Measurements from ENCODE around the gene TTC12. TPM values are rescaled to one million over a fixed set of nuclear protein-coding genes. Genes with fewer than 3 reads are reported as not detected.

Gene TTC12
- total and polyA plus RNA-seq, 2 donors from 2014 or later, result 16.7 to 34.4 TPM

DNA sequence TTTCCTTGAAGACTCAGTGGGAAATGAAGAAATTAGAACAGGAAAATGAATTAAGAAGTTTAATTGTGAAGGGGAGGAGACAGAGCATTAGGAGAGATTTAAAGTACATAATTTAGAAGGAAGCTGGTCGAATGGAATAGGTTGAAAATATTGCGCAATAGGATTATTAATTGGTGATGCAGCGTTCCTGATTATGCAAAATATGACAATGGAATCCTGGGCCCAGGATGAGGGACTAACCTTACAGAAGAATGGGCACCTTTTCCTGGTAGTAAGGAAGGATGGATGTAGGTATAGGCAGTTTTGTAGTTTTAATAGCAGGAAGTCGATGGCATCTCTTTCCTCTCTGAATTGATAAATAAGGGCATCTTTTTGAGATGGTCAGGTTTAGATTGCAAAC lies 7.8 kb downstream of the TTC12 start:
- FAIRE-seq (no peak), DNase-seq (no peak)
- H3K4me3 ChIP-seq (ENCODE audit: low read length in 3 of 3), result no peak overlapping the region
- TF ChIP-seq, protein P1, sequence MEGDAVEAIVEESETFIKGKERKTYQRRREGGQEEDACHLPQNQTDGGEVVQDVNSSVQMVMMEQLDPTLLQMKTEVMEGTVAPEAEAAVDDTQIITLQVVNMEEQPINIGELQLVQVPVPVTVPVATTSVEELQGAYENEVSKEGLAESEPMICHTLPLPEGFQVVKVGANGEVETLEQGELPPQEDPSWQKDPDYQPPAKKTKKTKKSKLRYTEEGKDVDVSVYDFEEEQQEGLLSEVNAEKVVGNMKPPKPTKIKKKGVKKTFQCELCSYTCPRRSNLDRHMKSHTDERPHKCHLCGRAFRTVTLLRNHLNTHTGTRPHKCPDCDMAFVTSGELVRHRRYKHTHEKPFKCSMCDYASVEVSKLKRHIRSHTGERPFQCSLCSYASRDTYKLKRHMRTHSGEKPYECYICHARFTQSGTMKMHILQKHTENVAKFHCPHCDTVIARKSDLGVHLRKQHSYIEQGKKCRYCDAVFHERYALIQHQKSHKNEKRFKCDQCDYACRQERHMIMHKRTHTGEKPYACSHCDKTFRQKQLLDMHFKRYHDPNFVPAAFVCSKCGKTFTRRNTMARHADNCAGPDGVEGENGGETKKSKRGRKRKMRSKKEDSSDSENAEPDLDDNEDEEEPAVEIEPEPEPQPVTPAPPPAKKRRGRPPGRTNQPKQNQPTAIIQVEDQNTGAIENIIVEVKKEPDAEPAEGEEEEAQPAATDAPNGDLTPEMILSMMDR (IDR thresholded peaks at IDR 0.05; ENCODE audit: borderline replicate concordance, extremely low read depth, insufficient read depth), result no peak
- peaks cover 0 to 11% (median 9%) of the 10 kb centered on the region in 3 donors for H3K36me3 ChIP-seq (ENCODE audit: control insufficient read depth in 2 of 3, insufficient read depth in 3 of 3, low read length in 3 of 3)
- no peaks in the 10 kb centered on the region for H3K4me1 ChIP-seq (ENCODE audit: control insufficient read depth in 2 of 3, insufficient read depth in 2 of 3, low read depth in 1 of 3, low read length in 3 of 3)
- intact Hi-C loops (cut with DNase I), result no loop called here
- no peak overlapping the region for H3K9ac ChIP-seq (ENCODE audit: low read length in 3 of 3)
- peaks cover 0 to 2% (median 0%) of the 10 kb centered on the region in 3 donors for H3K9me3 ChIP-seq (ENCODE audit: control insufficient read depth in 2 of 3, insufficient read depth in 1 of 3, low read length in 3 of 3)
- H3K27me3 ChIP-seq (ENCODE audit: control insufficient read depth, insufficient read depth, low read length), result no peaks in the 10 kb centered on the region
- H3K27ac ChIP-seq (ENCODE audit: low read depth in 2 of 2, low read length in 2 of 2), result no peak overlapping the region

GRCh38 chr11:113324250-113324649 lies 9.9 kb downstream of the TTC12 start:
- no peaks in the 10 kb centered on the region for H3K27me3 ChIP-seq (ENCODE audit: control insufficient read depth, insufficient read depth, low read length)
- no peak for FAIRE-seq
- no peak overlapping the region for H3K27ac ChIP-seq (ENCODE audit: low read depth in 2 of 2, low read length in 2 of 2)
- no peak for DNase-seq
- peaks cover 0 to 2% (median 0%) of the 10 kb centered on the region in 3 donors for H3K9me3 ChIP-seq (ENCODE audit: control insufficient read depth in 2 of 3, insufficient read depth in 1 of 3, low read length in 3 of 3)
- intact Hi-C loops (cut with DNase I), result no loop called here
- TF ChIP-seq, protein P1 (IDR thresholded peaks at IDR 0.05; ENCODE audit: borderline replicate concordance, extremely low read depth, insufficient read depth), result no peak
- peaks cover 0 to 20% (median 11%) of the 10 kb centered on the region in 3 donors for H3K36me3 ChIP-seq (ENCODE audit: control insufficient read depth in 2 of 3, insufficient read depth in 3 of 3, low read length in 3 of 3)
- no peak overlapping the region for H3K4me3 ChIP-seq (ENCODE audit: low read length in 3 of 3)
- H3K9ac ChIP-seq (ENCODE audit: low read length in 3 of 3), result no peak overlapping the region
- no peaks in the 10 kb centered on the region for H3K4me1 ChIP-seq (ENCODE audit: control insufficient read depth in 2 of 3, insufficient read depth in 2 of 3, low read depth in 1 of 3, low read length in 3 of 3)

- H3K4me1 ChIP-seq (ENCODE audit: control insufficient read depth in 2 of 3, insufficient read depth in 2 of 3, low read depth in 1 of 3, low read length in 3 of 3), result no peaks in the 10 kb centered on the region
- FAIRE-seq (no peak), DNase-seq (no peak)
- no peak overlapping the region for H3K9ac ChIP-seq (ENCODE audit: low read length in 3 of 3)
- no peak overlapping the region for H3K27ac ChIP-seq (ENCODE audit: low read depth in 2 of 2, low read length in 2 of 2)
- no peaks in the 10 kb centered on the region for H3K9me3 ChIP-seq (ENCODE audit: control insufficient read depth in 2 of 3, insufficient read depth in 1 of 3, low read length in 3 of 3)
- TF ChIP-seq, protein P1 (IDR thresholded peaks at IDR 0.05; ENCODE audit: borderline replicate concordance, extremely low read depth, insufficient read depth), result no peak
- no peak overlapping the region for H3K4me3 ChIP-seq (ENCODE audit: low read length in 3 of 3)
- intact Hi-C loops (cut with DNase I), result no loop called here
- H3K36me3 ChIP-seq (ENCODE audit: control insufficient read depth in 2 of 3, insufficient read depth in 3 of 3, low read length in 3 of 3), result peaks cover 2 to 29% (median 24%) of the 10 kb centered on the region in 3 donors
- H3K27me3 ChIP-seq (ENCODE audit: control insufficient read depth, insufficient read depth, low read length), result no peaks in the 10 kb centered on the region
These were observed 15.3 kb downstream of the TTC12 start for GRCh38 chr11:113329725-113330124.

DNA sequence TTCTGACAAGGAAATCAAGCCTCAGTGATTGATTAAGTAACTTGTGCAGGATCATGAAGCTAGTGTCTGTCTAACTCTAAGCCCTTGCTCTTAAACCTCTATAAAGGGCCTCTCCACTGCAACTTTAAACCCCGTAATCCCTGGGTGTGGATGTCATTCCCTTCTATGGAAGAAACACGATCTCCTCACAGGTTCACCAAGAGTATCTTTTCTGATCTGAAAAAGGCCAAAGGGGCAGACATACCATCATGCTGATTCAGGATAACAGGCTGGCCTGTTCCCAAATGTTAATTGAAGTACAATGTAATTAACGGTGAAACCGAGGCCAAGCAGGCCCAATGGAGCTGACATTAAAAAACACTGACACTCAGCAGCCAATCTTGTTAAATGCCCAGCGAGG lies 17.1 kb downstream of the TTC12 start:
- H3K9ac ChIP-seq (ENCODE audit: low read length in 3 of 3), result no peak overlapping the region
- no peaks in the 10 kb centered on the region for H3K9me3 ChIP-seq (ENCODE audit: control insufficient read depth in 2 of 3, insufficient read depth in 1 of 3, low read length in 3 of 3)
- FAIRE-seq (no peak), DNase-seq (peak in 2 of 5 donors; percentile 11 to 19)
- H3K36me3 ChIP-seq (ENCODE audit: control insufficient read depth in 2 of 3, insufficient read depth in 3 of 3, low read length in 3 of 3), result peaks cover 2 to 34% (median 16%) of the 10 kb centered on the region in 3 donors
- intact Hi-C loops (cut with DNase I), result no loop called here
- no peak overlapping the region for H3K27ac ChIP-seq (ENCODE audit: low read depth in 2 of 2, low read length in 2 of 2)
- H3K4me1 ChIP-seq (ENCODE audit: control insufficient read depth in 2 of 3, insufficient read depth in 2 of 3, low read depth in 1 of 3, low read length in 3 of 3), result no peaks in the 10 kb centered on the region
- no peaks in the 10 kb centered on the region for H3K27me3 ChIP-seq (ENCODE audit: control insufficient read depth, insufficient read depth, low read length)
- no peak overlapping the region for H3K4me3 ChIP-seq (ENCODE audit: low read length in 3 of 3)
- TF ChIP-seq, protein P1 (IDR thresholded peaks at IDR 0.05; ENCODE audit: borderline replicate concordance, extremely low read depth, insufficient read depth), result no peak

All from kidney (tissue), 14 donors.